AG09319 (cell line): ENCODE measurements around the gene IL17B.

ENCODE experiments used
- DNase-seq: peaks from one replicate; pipeline ENCODE4 v3.0.0-alpha.2; 2010; ENCODE audit warnings: low read depth; ENCODE audit errors: extremely low read depth
- TF ChIP-seq, protein P1 (sequence below): IDR thresholded peaks from 2 replicates; pipeline ENCODE4 v1.5.1; 2011; ENCODE audit warnings: low read depth, mild to moderate bottlenecking, inconsistent platforms, low read length, moderate library complexity

IL17B gene

GRCh38 chr5:149365418-149365817 lies 13.7 kb downstream of the IL17B start:
- DNase-seq: no peak
- TF ChIP-seq, protein P1, sequence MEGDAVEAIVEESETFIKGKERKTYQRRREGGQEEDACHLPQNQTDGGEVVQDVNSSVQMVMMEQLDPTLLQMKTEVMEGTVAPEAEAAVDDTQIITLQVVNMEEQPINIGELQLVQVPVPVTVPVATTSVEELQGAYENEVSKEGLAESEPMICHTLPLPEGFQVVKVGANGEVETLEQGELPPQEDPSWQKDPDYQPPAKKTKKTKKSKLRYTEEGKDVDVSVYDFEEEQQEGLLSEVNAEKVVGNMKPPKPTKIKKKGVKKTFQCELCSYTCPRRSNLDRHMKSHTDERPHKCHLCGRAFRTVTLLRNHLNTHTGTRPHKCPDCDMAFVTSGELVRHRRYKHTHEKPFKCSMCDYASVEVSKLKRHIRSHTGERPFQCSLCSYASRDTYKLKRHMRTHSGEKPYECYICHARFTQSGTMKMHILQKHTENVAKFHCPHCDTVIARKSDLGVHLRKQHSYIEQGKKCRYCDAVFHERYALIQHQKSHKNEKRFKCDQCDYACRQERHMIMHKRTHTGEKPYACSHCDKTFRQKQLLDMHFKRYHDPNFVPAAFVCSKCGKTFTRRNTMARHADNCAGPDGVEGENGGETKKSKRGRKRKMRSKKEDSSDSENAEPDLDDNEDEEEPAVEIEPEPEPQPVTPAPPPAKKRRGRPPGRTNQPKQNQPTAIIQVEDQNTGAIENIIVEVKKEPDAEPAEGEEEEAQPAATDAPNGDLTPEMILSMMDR: no peak

DNA sequence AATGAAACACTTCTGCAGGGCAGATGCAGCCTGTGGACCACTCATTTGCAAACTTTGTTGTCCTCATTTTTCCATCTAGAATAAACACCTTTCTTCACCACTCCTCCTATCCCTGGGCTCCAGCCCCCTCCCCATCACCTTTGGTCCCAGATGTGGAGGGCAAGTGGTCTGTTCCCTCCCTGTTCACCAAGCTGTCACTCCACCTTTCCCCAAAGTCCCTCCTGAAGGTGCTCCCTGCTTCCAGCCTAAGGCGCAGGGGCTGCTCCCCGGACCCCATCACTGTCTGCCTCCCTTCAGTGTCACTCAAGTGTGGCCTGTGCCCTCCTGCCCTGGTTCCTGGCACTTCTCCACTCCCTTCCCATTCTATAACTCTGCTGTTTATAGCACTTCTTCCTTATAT lies 14.4 kb downstream of the IL17B start:
- DNase-seq: no peak
- TF ChIP-seq, protein P1: no peak

DNA sequence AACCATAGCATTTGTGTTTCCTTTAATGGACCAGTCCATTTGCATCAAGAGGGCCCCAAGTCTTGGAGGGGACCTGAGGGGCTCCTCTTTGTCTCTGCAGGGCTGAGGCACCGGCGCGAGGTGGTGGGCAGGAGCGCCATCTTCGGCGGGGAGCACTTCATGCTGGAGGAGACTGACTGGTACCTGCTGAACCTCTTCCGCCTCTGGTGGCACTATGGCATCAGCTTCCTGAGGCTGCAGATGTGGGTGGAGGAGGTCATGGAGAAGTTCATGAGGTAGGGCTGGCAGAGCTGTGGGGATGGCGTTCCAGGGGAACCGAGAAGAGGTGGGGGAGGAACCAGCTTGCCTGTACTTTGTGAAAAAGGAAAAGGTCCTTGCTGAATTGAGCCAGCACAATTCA lies 15.2 kb downstream of the IL17B start:
- TF ChIP-seq, protein P1: no peak
- DNase-seq: no peak

DNA sequence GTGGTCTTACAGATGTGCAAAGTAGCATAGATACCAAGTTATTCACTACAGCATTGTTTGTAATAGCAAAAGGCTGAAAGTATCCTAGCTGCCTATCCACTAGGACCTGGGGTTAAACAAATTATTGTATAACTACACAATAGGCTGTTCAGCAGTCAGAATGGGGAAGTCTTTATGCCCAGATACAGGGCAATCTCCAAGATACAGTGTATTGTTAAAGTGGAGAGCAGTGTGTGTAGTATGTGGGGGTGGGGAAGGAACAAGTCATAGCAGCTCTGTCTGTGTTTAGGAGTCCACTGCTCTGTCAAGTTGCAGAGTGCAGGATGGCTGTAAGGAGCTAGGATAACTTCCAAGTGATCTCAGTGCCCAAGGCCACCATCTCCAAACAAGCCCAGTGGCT lies 15.7 kb downstream of the IL17B start:
- no peak for DNase-seq

GRCh38 chr5:149362541-149362940 lies 16.6 kb downstream of the IL17B start:
- DNase-seq: no peak
- TF ChIP-seq, protein P1: no peak

More for the DNA sequence above, 15.7 kb downstream of the IL17B start:
- TF ChIP-seq, protein P1: no peak

DNA sequence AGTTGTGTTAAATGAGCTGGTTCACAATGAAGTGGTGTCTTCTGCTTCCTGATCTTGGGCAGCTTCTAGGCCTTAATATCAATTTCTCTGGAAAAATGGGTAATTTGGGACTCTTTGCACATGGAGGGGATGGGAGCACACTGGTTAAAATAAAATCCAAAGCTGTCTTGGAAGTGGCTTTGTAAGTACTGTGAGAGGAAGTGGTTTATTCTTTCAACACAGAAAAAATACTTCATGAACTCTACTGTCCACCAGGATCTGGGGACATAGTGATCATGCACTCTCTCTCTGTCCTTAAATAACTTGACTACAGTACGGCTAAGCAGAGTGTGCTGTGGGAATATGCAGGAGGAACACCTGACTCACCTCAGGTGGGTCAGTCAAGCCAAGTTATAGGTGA lies 18.8 kb downstream of the IL17B start:
- TF ChIP-seq, protein P1: no peak
- DNase-seq: no peak

DNA sequence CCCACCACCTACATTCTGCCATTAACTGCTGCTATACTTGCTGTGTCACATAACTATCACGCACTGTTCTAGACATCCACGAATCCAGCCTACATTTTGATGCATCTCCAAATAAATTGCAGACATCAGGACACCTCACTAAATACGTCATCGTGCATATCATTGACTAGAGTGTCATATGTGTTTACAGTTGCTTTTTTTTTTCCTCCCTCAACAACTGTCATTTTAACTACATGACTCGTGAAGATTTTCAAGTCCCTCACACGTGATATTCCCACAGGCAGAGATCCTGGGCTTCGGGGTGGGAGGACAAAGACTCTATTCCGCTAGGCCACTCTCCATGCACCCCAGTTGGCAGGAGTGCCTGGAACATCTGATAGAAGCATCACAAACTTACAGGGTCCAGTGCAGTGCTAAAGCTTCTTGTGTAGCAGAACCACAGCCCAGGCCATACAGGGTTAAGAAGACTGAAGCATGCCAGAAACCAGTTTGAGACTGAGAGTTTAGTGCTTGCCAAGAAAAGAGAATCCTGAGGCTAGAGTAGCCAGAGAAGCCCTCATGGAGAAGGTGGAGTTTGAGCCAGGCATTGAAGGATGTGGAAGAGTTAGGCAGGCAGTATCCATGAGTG lies 20.1 kb downstream of the IL17B start:
- TF ChIP-seq, protein P1: no peak
- no peak for DNase-seq
